Activated T-helper 17 cell treated with anti-CD3 and anti-CD28 coated beads, Interleukin-2, amount 50 U/mL, for 72 hours (primary cell): ENCODE measurements around the gene FBRSL1. TPM values are rescaled to one million over a fixed set of nuclear protein-coding genes. Genes with fewer than 3 reads are reported as not detected.

Source experiments
- ATAC-seq: fragments of 150-1000 bp; cut with Tn5 transposase; replicated peaks from 2 replicates; pipeline ENCODE4 v1.10.0; 2021; ENCODE audit warnings: mild to moderate bottlenecking, moderate library complexity
- H3K27ac Mint-ChIP-seq: one replicate; pipeline ENCODE4 v1.8.0; 2022; ENCODE audit warnings: mixed read lengths
- H3K27me3 Mint-ChIP-seq: one replicate; pipeline ENCODE4 v1.8.0; 2022; ENCODE audit warnings: mixed read lengths
- H3K36me3 Mint-ChIP-seq: one replicate; pipeline ENCODE4 v1.8.0; 2022; ENCODE audit warnings: low read depth, mild to moderate bottlenecking, mixed read lengths
- H3K4me1 Mint-ChIP-seq: one replicate; pipeline ENCODE4 v1.8.0; 2022; ENCODE audit warnings: mixed read lengths
- H3K4me3 Mint-ChIP-seq: one replicate; pipeline ENCODE4 v1.8.0; 2022; ENCODE audit warnings: mild to moderate bottlenecking, mixed read lengths
- H3K9me3 Mint-ChIP-seq: one replicate; pipeline ENCODE4 v1.8.0; 2022; ENCODE audit warnings: mixed read lengths
- total RNA-seq, 2 donors: library from RNA; stranded (reverse); gene quantifications; one replicate each; pipeline ENCODE4 v1.2.3, GENCODE V29; 2022

The FBRSL1 gene
- total RNA-seq, 2 donors from 2014 or later: 34.7 to 38.7 TPM

DNA sequence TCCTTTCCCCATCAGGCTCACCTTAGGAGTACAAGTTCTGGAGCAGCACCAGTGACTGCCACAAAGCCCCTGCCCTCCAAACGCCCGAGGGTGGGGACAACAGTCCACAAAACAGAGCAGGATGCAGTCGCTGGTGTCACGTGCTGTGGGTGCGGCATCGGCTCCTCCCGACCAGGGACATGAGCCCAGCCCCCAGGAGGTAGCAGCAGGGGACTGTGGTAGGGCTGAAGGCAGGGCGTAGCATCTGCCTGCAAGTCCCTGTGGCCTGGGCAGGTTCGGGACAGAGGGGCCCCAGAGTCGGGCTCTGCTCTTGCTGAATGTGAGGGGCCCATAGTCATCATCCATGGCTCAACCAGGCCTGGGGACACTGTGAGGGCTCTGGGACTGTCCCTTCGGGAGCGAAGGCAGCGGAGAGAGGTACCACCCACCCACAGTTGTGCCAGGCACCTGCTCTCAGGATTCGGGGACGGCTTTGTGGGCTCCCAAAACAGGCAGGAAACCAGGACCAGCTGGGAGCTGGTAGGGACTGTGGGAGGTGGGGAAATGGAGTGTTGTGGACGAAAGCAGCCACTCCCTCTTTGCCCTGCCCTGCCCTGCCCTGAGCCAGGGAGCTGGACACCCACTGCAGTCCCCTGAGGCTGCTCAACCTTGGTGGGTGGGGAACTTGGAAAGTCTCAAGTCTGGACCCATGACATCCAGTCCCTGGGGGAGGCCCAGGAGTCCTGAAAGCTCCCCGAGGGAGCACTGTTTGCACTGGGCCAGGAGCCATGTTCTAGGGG is 30.7 kb downstream of the FBRSL1 start:
- Mint-ChIP-seq H3K27ac (no peak overlapping the region), H3K36me3 (peaks cover 25% of the 10 kb centered on the region), H3K4me1 (peaks cover 16% of the 10 kb centered on the region), H3K27me3 (no peaks in the 10 kb centered on the region), H3K9me3 (peaks cover 11% of the 10 kb centered on the region), H3K4me3 (no peak overlapping the region)
- ATAC-seq: no peak

DNA sequence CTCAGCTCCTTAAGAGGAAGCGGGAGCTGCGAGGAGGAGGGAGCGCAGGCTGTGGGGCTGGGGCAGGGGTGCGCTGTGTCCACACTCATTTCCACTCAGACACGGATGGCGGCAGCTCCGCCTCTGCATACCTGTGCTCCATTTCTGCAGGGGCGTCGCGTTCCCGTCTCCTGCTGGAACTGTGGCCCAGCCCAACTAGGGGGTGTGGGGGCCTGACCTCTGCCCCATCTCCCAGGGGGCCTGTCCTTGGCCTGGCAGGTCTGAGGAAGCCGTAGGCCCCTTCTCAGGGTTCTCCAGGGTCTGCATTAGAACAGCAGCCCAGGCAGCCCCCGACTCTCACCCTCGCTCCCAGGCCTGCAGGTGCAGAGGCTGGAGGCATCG is 31.2 kb downstream of the FBRSL1 start:
- H3K27ac Mint-ChIP-seq: no peak overlapping the region

DNA sequence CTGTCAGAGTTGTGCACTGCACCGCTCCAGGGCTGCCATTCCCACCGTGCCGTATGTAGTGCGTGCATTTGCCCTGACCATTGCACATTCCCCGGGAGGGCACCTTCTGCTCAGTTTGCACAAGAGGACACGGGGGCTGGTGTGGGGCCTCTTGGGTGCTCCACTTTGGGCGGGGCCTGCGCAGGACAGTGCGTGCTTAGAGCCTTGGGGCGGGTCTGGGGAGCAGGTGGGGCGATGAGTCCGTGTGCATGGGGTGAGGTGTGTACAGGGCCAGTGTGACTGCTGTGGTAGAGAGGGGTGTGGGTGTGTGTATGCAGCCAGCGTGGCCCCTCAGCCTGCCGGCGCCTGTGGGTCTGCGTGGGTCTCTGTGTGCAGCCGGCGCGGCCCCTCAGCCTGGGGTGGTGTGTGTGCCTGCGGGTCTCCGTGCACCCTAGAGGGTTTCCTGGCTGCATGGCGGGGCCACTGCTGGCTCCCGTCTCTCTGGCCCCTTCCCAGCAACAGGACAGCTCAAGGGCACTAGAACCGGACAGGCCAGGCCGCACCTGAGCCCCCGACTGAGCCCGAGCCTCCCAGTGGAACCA is 31.9 kb downstream of the FBRSL1 start:
- no peak for ATAC-seq
- H3K4me1 Mint-ChIP-seq: peaks cover 16% of the 10 kb centered on the region
- no peaks in the 10 kb centered on the region for H3K27me3 Mint-ChIP-seq
- no peak overlapping the region for H3K4me3 Mint-ChIP-seq
- peaks cover 20% of the 10 kb centered on the region for H3K36me3 Mint-ChIP-seq
- H3K9me3 Mint-ChIP-seq: peaks cover 11% of the 10 kb centered on the region
- no peak overlapping the region for H3K27ac Mint-ChIP-seq

More for the DNA sequence above, 31.2 kb downstream of the FBRSL1 start:
- Mint-ChIP-seq H3K4me3 (no peak overlapping the region), H3K36me3 (peaks cover 20% of the 10 kb centered on the region), H3K4me1 (peaks cover 16% of the 10 kb centered on the region), H3K9me3 (peaks cover 11% of the 10 kb centered on the region), H3K27me3 (no peaks in the 10 kb centered on the region)
- no peak for ATAC-seq

GRCh38 chr12:132522592-132523380 is 32.8 kb downstream of the FBRSL1 start:
- no peaks in the 10 kb centered on the region for H3K27me3 Mint-ChIP-seq
- peaks cover 11% of the 10 kb centered on the region for H3K9me3 Mint-ChIP-seq
- H3K36me3 Mint-ChIP-seq: peaks cover 14% of the 10 kb centered on the region

GRCh38 chr12:132523576-132524331 is 33.8 kb downstream of the FBRSL1 start:
- no peak overlapping the region for H3K4me3 Mint-ChIP-seq
- H3K36me3 Mint-ChIP-seq: peaks cover 4% of the 10 kb centered on the region
- H3K4me1 Mint-ChIP-seq: peaks cover 3% of the 10 kb centered on the region
- H3K9me3 Mint-ChIP-seq: peaks cover 3% of the 10 kb centered on the region
- no peak overlapping the region for H3K27ac Mint-ChIP-seq
- no peaks in the 10 kb centered on the region for H3K27me3 Mint-ChIP-seq
- peak; percentile 80 for ATAC-seq

More at GRCh38 chr12:132522592-132523380, 32.8 kb downstream of the FBRSL1 start:
- H3K4me1 Mint-ChIP-seq: peaks cover 12% of the 10 kb centered on the region
- H3K4me3 Mint-ChIP-seq: no peak overlapping the region
- no peak overlapping the region for H3K27ac Mint-ChIP-seq
- no peak for ATAC-seq

DNA sequence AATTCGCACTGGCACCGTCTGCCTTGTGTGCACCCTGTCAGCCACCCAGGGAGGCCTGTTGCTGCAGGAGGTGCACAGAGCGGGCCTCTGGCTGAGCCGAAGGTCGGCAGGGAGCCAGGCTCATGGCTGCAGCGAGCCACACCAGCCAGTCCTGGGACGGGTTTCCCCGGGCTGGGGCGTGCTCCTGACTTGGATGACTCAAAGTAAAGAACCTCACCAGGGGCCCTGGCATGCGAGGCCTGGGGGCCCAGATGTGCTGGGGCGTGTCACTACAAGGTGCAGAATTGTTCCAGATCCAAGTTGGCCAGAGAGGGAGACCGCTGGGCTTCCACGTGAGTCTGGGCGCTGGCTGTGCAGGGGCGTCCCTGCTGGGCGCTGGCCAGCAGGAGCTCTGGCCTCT is 34.5 kb downstream of the FBRSL1 start:
- Mint-ChIP-seq H3K4me1 (no peaks in the 10 kb centered on the region), H3K27ac (no peak overlapping the region), H3K9me3 (no peaks in the 10 kb centered on the region), H3K27me3 (no peaks in the 10 kb centered on the region), H3K36me3 (no peaks in the 10 kb centered on the region), H3K4me3 (no peak overlapping the region)
- ATAC-seq: no peak

DNA sequence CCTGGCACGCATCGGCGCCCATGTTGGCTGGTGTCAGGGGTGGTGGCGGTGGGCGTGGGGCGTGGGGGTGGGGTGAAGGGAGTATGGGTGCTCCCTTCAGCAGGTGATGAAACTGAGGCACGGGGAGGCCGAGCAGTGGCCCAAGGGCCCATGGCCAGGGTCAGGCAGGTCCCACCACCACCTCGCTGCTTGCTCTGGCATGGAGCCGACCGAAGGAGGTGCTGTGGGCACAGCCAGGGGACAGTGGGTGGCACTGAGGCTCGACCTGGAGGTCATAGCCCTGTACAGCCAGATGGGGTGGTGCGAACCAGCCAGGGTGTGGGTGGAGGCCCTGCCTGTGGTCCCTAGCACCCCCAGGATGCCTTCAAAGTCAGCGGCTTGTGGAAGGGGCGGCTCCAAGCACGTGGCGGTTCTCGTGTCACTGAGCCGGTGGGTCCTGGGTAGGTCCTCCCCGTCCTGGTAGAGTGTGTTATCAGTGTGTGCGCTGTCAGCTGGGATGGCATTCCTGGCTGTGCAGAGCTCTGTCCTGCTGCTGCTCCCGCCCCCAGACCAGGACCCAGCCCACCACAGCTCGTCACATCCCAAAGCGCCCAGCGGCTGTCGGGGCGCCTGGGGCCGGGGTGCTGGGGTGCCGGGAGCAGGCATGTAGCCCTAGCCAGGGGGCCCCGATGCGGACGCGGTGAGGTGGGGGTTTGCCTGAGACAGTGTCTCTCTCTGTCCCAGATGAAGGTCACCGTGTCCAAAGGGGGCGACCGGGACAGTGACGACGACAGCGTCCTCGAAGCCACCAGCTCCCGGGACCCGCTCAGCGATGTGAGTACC is 35.3 kb downstream of the FBRSL1 start:
- H3K4me3 Mint-ChIP-seq: no peak overlapping the region
- ATAC-seq: no peak

GRCh38 chr12:132525833-132526455 is 36.0 kb downstream of the FBRSL1 start:
- no peaks in the 10 kb centered on the region for H3K27me3 Mint-ChIP-seq
- no peaks in the 10 kb centered on the region for H3K36me3 Mint-ChIP-seq
- H3K4me3 Mint-ChIP-seq: no peak overlapping the region
- H3K9me3 Mint-ChIP-seq: no peaks in the 10 kb centered on the region
- H3K4me1 Mint-ChIP-seq: no peaks in the 10 kb centered on the region
- H3K27ac Mint-ChIP-seq: no peak overlapping the region
- ATAC-seq: no peak

More for the DNA sequence above, 35.3 kb downstream of the FBRSL1 start:
- no peaks in the 10 kb centered on the region for H3K9me3 Mint-ChIP-seq
- H3K27me3 Mint-ChIP-seq: no peaks in the 10 kb centered on the region
- H3K4me1 Mint-ChIP-seq: no peaks in the 10 kb centered on the region
- no peak overlapping the region for H3K27ac Mint-ChIP-seq
- H3K36me3 Mint-ChIP-seq: no peaks in the 10 kb centered on the region

DNA sequence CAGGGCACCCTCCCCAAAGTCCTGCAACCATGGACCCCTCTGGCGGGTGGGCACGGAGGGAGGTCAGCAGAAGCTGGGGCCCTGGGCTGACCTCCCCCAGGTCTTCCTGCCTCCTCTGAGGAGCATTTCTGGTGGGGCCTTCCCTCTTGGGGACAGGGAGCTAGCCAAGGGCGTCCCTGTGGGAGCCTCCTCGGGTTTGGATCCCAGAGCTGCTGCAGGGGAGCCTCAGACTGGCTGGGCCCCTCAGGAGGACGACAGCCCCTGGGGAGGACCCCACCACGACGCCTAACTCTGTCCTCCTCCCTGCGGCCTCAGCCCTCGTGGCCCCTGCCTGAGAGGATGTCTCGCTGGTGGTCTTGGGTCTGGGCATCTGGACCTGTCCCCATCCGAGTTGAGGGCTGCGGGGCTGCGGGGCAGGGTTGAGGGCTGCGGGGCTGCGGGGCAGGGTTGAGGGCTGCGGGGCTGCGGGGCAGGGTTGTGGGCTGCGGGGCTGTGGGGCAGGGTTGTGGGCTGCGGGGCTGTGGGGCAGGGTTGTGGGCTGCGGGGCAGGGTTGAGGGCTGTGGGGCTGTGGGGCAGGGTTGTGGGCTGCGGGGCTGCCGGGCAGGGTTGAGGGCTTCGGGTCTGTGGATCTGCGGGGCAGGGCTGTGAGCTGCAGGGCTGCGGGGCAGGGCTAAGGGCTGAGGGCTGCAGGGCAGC is 37.4 kb downstream of the FBRSL1 start:
- Mint-ChIP-seq H3K36me3 (no peaks in the 10 kb centered on the region), H3K4me1 (no peaks in the 10 kb centered on the region), H3K4me3 (no peak overlapping the region), H3K27ac (no peak overlapping the region), H3K27me3 (no peaks in the 10 kb centered on the region), H3K9me3 (no peaks in the 10 kb centered on the region)
- no peak for ATAC-seq

DNA sequence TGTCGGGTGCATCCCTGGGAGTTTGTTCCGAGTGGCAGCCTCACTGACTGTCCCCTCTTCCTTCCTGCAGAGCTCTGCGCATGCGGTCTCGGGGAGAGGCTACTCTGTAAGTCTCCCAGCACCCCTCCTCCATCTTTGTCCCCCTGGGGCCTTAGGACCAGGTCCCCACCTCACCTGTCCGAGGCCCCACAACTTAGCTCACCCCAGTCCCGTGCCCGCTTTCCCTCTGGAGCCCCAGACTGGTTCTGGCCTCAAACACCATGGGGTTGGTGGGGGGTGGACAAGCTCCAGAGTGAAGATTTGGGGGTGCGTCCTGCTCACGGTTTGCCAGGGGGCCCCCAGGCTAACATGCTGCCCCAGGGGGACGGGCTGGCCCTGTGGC is 37.9 kb downstream of the FBRSL1 start:
- no peaks in the 10 kb centered on the region for H3K4me1 Mint-ChIP-seq
- H3K9me3 Mint-ChIP-seq: no peaks in the 10 kb centered on the region
- H3K36me3 Mint-ChIP-seq: no peaks in the 10 kb centered on the region
- H3K27me3 Mint-ChIP-seq: no peaks in the 10 kb centered on the region
- H3K27ac Mint-ChIP-seq: no peak overlapping the region
- no peak for ATAC-seq
- no peak overlapping the region for H3K4me3 Mint-ChIP-seq

DNA sequence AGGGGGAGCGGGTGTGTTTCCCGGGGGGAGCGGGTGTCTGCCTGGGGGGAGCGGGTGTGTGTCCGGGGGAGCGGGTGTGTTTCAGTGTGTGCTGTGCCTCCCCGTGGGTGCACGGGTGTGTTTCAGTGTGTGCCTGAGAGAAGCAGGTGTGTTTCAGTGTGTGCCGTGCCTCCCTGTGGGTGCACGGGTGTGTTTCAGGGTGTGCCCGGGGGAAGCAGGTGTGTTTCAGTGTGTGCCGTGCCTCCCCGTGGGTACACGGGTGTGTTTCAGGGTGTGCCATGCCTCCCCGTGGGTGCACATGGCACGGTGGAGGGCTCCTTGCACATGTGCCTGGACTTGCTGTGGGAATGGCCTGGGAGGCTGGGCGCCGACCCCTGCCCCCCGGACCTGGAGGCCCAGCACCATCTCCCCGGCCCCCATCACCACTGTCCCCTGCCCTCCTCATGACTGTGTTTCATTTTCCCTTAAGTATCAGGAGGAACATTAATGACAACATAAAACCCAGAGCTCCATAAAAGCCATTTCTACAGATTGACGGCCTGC is 38.7 kb downstream of the FBRSL1 start:
- no peaks in the 10 kb centered on the region for H3K27me3 Mint-ChIP-seq
- no peaks in the 10 kb centered on the region for H3K36me3 Mint-ChIP-seq
- no peak overlapping the region for H3K27ac Mint-ChIP-seq
- no peaks in the 10 kb centered on the region for H3K9me3 Mint-ChIP-seq
- no peaks in the 10 kb centered on the region for H3K4me1 Mint-ChIP-seq
- ATAC-seq: no peak
- no peak overlapping the region for H3K4me3 Mint-ChIP-seq

DNA sequence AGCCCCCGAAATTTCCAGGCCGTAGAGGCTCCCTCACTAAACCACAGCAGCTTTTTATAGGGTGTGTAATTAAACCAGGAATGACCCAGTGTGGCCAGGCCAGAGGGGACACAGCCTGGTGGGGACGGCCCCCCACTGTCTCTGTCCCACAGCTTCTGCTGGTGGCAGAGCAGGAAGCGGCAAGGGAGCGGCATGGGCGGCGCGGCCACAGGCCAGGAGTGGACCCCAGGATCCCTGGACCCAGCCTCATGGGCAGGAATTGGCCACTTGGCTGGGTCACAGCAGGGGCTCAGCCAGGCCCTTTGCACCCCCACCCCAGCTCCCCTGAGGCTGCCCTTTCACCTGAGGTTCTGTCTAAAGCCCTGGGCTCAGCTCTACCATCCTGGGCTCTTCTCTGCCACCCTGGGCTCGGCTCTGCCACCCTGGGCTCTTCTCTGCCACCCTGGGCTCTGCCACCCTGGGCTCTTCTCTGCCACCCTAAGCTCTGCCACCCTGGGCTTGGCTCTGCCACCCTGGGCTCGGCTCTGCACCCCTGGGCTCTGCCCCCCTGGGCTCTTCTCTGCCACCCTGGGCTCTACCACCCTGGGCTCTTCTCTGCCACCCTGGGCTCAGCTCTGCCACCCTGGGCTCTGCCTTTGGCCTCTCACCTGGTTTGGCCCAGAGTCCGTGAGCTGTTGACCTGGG is 39.3 kb downstream of the FBRSL1 start:
- no peak for ATAC-seq
- H3K27ac Mint-ChIP-seq: peak overlapping the region; percentile 19
- H3K36me3 Mint-ChIP-seq: no peaks in the 10 kb centered on the region
- no peaks in the 10 kb centered on the region for H3K4me1 Mint-ChIP-seq
- H3K4me3 Mint-ChIP-seq: no peak overlapping the region
- no peaks in the 10 kb centered on the region for H3K27me3 Mint-ChIP-seq
- no peaks in the 10 kb centered on the region for H3K9me3 Mint-ChIP-seq
